OCI-LY7 (cell line): Measurements from ENCODE around the gene LEMD2. TPM values are rescaled to one million over a fixed set of nuclear protein-coding genes. Genes with fewer than 3 reads are reported as not detected.

ENCODE experiments used
- BruUV-seq: library from RNA; stranded (reverse); fragments of 400-500 nt; replicated peaks from 2 replicates; lab custom pipeline; 2021; lab: Mats Ljungman, UMichigan
- CTCF ChIA-PET: fragments of 300-600 bp; sonication (Branson Sonifier 250); formaldehyde crosslinking; loops from one replicate; lab custom pipeline; 2022; ENCODE audit warnings: antibody characterized with exemption; ENCODE audit not compliant: unreplicated experiment; lab: Charles Lee
- POLR2A ChIA-PET: fragments of 300-600 bp; sonication (Branson Sonifier 250); formaldehyde crosslinking; loops from one replicate; lab custom pipeline; 2022; ENCODE audit warnings: antibody characterized with exemption; lab: Charles Lee
- DNase-seq: peaks from one replicate; pipeline ENCODE4 v3.0.0-alpha.2; 2015; ENCODE audit warnings: low spot score
- H2AFZ ChIP-seq: fragments of 200-600 bp; sonication (generic), shearing (Covaris generic); 2 replicates; pipeline ENCODE4 v1.6.1; 2014; ENCODE audit warnings: mild to moderate bottlenecking, antibody characterized with exemption, low read length, moderate library complexity
- H3K27ac ChIP-seq: fragments of 200-600 bp; sonication (generic); 2 replicates; pipeline ENCODE4 v1.5.1; 2014; ENCODE audit warnings: mixed run types, low read depth, mild to moderate bottlenecking, moderate library complexity, low read length, inconsistent platforms; ENCODE audit not compliant: poor library complexity, severe bottlenecking
- H3K36me3 ChIP-seq: fragments of 200-600 bp; sonication (generic); 2 replicates; pipeline ENCODE4 v1.6.1; 2014; ENCODE audit warnings: mild to moderate bottlenecking, antibody characterized with exemption, low read length, moderate library complexity, mixed read lengths; ENCODE audit not compliant: insufficient read depth
- H3K4me1 ChIP-seq: fragments of 200-600 bp; sonication (generic); 2 replicates; pipeline ENCODE4 v1.5.1; 2014; ENCODE audit warnings: mild to moderate bottlenecking, low read length; ENCODE audit not compliant: insufficient read depth, poor library complexity, severe bottlenecking
- H3K4me2 ChIP-seq: fragments of 200-600 bp; sonication (generic); 2 replicates; pipeline ENCODE4 v1.6.1; 2014; ENCODE audit warnings: mild to moderate bottlenecking, low read length
- H3K4me3 ChIP-seq: fragments of 200-600 bp; sonication (generic); 2 replicates; pipeline ENCODE4 v1.5.1; 2014; ENCODE audit warnings: mild to moderate bottlenecking, low read depth, low read length; ENCODE audit not compliant: poor library complexity, severe bottlenecking
- H3K79me2 ChIP-seq: fragments of 200-600 bp; sonication (generic); 2 replicates; pipeline ENCODE4 v1.6.1; 2016; ENCODE audit warnings: low read depth, mild to moderate bottlenecking, low read length, moderate library complexity, mixed read lengths; ENCODE audit not compliant: insufficient read depth
- H3K9me2 ChIP-seq: fragments of 200-600 bp; sonication (generic); 2 replicates; pipeline ENCODE4 v1.6.1; 2016; ENCODE audit warnings: mild to moderate bottlenecking, low read length, mixed read lengths; ENCODE audit not compliant: insufficient read depth
- H3K9me3 ChIP-seq: fragments of 200-600 bp; sonication (generic); 2 replicates; pipeline ENCODE4 v1.6.1; 2014; ENCODE audit warnings: mild to moderate bottlenecking, mixed run types, low read length, mixed read lengths
- H4K20me1 ChIP-seq: fragments of 200-600 bp; sonication (generic); 2 replicates; pipeline ENCODE4 v1.6.1; 2014; ENCODE audit warnings: mild to moderate bottlenecking, antibody characterized with exemption, low read length, moderate library complexity, mixed read lengths; ENCODE audit not compliant: insufficient read depth
- EZH2phosphoT487 ChIP-seq: fragments of 200-600 bp; sonication (generic); IDR thresholded peaks from 2 replicates; pipeline ENCODE4 v1.6.1; 2018; ENCODE audit warnings: low read depth, borderline replicate concordance, mild to moderate bottlenecking, mixed run types, antibody characterized with exemption, low read length, moderate library complexity, mixed read lengths
- intact Hi-C: fragments of 100-400 bp; cut with micrococcal nuclease; formaldehyde crosslinking; loops from one replicate; pipeline ENCODE4 v1.10.0; 2022; ENCODE audit not compliant: unreplicated experiment
- total RNA-seq, 2 experiments: library from RNA; depleted of rRNA in 1 of 2; stranded (reverse); fragments of >200 nt in 1 of 2; shearing (Covaris generic) in 1 of 2; gene quantifications; 2 replicates each; pipeline ENCODE4 v1.2.3, GENCODE V29; 2014 to 2022
- TF ChIP-seq, protein P1 (sequence below): fragments of 200-600 bp; sonication (generic); conservative IDR thresholded peaks from 2 replicates; pipeline ENCODE4 v1.5.1; 2014; ENCODE audit warnings: mild to moderate bottlenecking, antibody characterized with exemption, low read length, moderate library complexity, mixed read lengths

The LEMD2 gene
- total RNA-seq, 2 experiments from 2014 or later, result 59.2 to 66.9 TPM

DNA sequence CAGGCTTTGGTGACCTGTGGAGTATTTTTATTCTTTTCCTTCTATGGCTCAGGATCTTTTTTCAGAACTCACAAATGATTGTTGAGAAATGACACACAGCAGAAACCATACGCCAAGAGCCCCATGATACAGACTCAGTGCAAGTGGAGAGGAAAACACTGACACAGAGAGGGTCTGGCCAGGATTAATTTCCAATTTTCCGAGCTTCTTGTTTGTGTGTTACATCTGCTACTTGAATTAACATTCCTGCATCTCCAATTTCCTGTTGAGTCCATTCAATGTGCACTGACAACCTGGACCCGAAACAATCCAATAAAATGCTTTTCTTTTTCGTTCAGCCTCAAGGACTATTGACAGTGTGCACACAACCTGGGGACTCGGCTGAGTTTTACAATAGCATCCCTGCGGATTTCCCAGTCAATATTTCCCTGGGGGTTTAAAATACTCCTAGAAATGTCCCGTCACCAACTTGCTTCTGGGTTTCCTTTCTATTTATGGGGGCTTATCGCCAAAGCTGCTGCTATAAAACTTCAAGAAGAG lies 19.8 kb upstream of the LEMD2 start:
- no peaks in the 10 kb centered on the region for H4K20me1 ChIP-seq
- BruUV-seq, result no TSS peak
- TF ChIP-seq, protein P1, sequence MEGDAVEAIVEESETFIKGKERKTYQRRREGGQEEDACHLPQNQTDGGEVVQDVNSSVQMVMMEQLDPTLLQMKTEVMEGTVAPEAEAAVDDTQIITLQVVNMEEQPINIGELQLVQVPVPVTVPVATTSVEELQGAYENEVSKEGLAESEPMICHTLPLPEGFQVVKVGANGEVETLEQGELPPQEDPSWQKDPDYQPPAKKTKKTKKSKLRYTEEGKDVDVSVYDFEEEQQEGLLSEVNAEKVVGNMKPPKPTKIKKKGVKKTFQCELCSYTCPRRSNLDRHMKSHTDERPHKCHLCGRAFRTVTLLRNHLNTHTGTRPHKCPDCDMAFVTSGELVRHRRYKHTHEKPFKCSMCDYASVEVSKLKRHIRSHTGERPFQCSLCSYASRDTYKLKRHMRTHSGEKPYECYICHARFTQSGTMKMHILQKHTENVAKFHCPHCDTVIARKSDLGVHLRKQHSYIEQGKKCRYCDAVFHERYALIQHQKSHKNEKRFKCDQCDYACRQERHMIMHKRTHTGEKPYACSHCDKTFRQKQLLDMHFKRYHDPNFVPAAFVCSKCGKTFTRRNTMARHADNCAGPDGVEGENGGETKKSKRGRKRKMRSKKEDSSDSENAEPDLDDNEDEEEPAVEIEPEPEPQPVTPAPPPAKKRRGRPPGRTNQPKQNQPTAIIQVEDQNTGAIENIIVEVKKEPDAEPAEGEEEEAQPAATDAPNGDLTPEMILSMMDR, result no peak
- no peak for TF ChIP-seq EZH2phosphoT487
- no peak overlapping the region for H3K4me3 ChIP-seq
- H3K79me2 ChIP-seq, result no peaks in the 10 kb centered on the region
- H3K9me3 ChIP-seq, result no peaks in the 10 kb centered on the region
- H3K36me3 ChIP-seq, result no peaks in the 10 kb centered on the region
- H3K27ac ChIP-seq, result no peak overlapping the region
- POLR2A ChIA-PET, result no interaction called here
- H3K4me2 ChIP-seq, result no peak overlapping the region
- intact Hi-C loops, result no loop called here
- CTCF ChIA-PET, result no interaction called here
- no peak overlapping the region for H2AFZ ChIP-seq
- no peaks in the 10 kb centered on the region for H3K9me2 ChIP-seq
- H3K4me1 ChIP-seq, result no peaks in the 10 kb centered on the region
- DNase-seq, result no peak

DNA sequence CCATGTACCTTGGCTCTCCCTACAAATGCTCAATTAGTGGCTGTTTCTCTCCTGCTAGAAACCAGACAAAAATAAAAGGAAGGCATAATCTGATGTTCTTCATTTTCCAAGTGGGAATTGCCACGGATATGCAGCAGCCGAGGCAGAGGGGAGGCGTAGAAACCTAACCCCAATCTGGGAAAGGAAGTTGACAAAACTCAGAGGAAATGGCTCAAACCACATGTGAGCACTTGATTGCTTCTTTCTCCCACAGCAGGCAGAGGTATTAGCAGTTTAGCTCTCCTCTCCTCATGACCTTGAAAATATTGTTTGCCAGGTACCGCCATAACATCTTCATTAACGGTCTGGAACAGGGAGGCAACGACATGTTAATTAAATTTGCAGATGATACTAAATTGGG lies 18.7 kb upstream of the LEMD2 start:
- TF ChIP-seq, protein P1, result no peak
- TF ChIP-seq EZH2phosphoT487, result no peak
- H4K20me1 ChIP-seq, result no peaks in the 10 kb centered on the region
- no peaks in the 10 kb centered on the region for H3K9me2 ChIP-seq
- H3K79me2 ChIP-seq, result no peaks in the 10 kb centered on the region
- H2AFZ ChIP-seq, result no peak overlapping the region
- ChIA-PET POLR2A (no interaction called here), CTCF (no interaction called here)
- no peak for DNase-seq
- H3K27ac ChIP-seq, result no peak overlapping the region
- H3K36me3 ChIP-seq, result no peaks in the 10 kb centered on the region
- H3K4me2 ChIP-seq, result no peak overlapping the region
- no TSS peak for BruUV-seq
- H3K4me1 ChIP-seq, result no peaks in the 10 kb centered on the region
- H3K4me3 ChIP-seq, result no peak overlapping the region
- no peaks in the 10 kb centered on the region for H3K9me3 ChIP-seq
- intact Hi-C loops, result no loop called here

- DNase-seq, result no peak
- H3K4me1 ChIP-seq, result no peaks in the 10 kb centered on the region
- no peaks in the 10 kb centered on the region for H3K9me3 ChIP-seq
- TF ChIP-seq EZH2phosphoT487, result no peak
- TF ChIP-seq, protein P1, result no peak
- H3K4me2 ChIP-seq, result no peak overlapping the region
- no peak overlapping the region for H2AFZ ChIP-seq
- BruUV-seq, result no TSS peak
- H3K79me2 ChIP-seq, result no peaks in the 10 kb centered on the region
- no peak overlapping the region for H3K4me3 ChIP-seq
- CTCF ChIA-PET, result no interaction called here
- H3K9me2 ChIP-seq, result no peaks in the 10 kb centered on the region
- intact Hi-C loops, result no loop called here
- H3K36me3 ChIP-seq, result no peaks in the 10 kb centered on the region
- H4K20me1 ChIP-seq, result no peaks in the 10 kb centered on the region
- POLR2A ChIA-PET, result no interaction called here
- H3K27ac ChIP-seq, result no peak overlapping the region
These were observed 17.9 kb upstream of the LEMD2 start for GRCh38 chr6:33806841-33807240.
